Uterus (tissue), 2 donors: ENCODE data around the gene GKN1.

Experiments
- CTCF ChIP-seq, 4 experiments: fragments of 200-600 bp in 2 of 4; fragments of 450-650 bp in 2 of 4; sonication (generic) in 2 of 4; IDR thresholded peaks; one replicate each; pipeline ENCODE4 v1.5.1; 2016 to 2019; ENCODE audit warnings: antibody characterized with exemption in 4 of 4, mild to moderate bottlenecking in 2 of 4, moderate library complexity in 1 of 4
- POLR2A ChIP-seq, 2 donors: fragments of 450-650 bp; IDR thresholded peaks; one replicate each; pipeline ENCODE4 v1.6.1; 2016; ENCODE audit warnings: antibody characterized with exemption in 2 of 2, mild to moderate bottlenecking in 1 of 2, moderate library complexity in 1 of 2

- TF ChIP-seq CTCF (IDR thresholded peaks at IDR 0.05) (no peak), POLR2A (IDR thresholded peaks at IDR 0.05) (no peak)
Measured at GRCh38 chr2:69022548-69022947, 48.1 kb downstream of the GKN1 start.
